K562 (cell line): ENCODE measurements around the gene CCDC138. TPM values are rescaled to one million over a fixed set of nuclear protein-coding genes. Genes with fewer than 3 reads are reported as not detected.

ENCODE experiments used
- ATAC-seq: fragments of 200-7000 bp; cut with Tn5 transposase; 3 replicates; pipeline ENCODE4 v1.9.1; 2020; ENCODE audit warnings: moderate library complexity
- BruUV-seq: library from RNA; stranded (reverse); fragments of 400-500 nt; replicated peaks from 2 replicates; lab custom pipeline; 2021; lab: Mats Ljungman, UMichigan
- CTCF ChIA-PET: fragments of 300-600 bp; formaldehyde crosslinking; extraction: SDS; loops from one replicate; lab custom pipeline; 2021; ENCODE audit warnings: low intra/inter-chr PET ratio; lab: Yijun Ruan, JAX
- POLR2A ChIA-PET: fragments of 300-600, 350-650 bp; sonication (Branson Sonifier 250); formaldehyde crosslinking; extraction: SDS; loops from one replicate; lab custom pipeline; 2021; ENCODE audit warnings: antibody characterized with exemption, inconsistent platforms; lab: Yijun Ruan, JAX
- DNase-seq, 4 experiments: peaks; one replicate each; pipeline versions ENCODE4 v3.0.0 to v3.0.0-alpha.2; 2011 to 2018; ENCODE audit warnings: low spot score in 3 of 4, mixed read lengths in 3 of 4; ENCODE audit errors: extremely low read depth in 1 of 4
- FAIRE-seq: peaks from 2 replicates; lab custom pipeline; 2011; peaks lifted over from hg19 to GRCh38; lab: Jason Lieb, UNC
- H2AFZ ChIP-seq: 2 replicates; pipeline ENCODE4 v1.6.0; 2011; ENCODE audit warnings: low read depth, low read length, control low read depth, inconsistent platforms
- H3K27ac ChIP-seq: fragments of 200-600 bp; 3 replicates; pipeline ENCODE4 v1.8.0; 2011; ENCODE audit warnings: low read depth, mild to moderate bottlenecking, control low read depth, inconsistent platforms, low read length, moderate library complexity, mixed read lengths; ENCODE audit errors: extremely low read depth
- H3K27me3 ChIP-seq, 2 experiments: fragments of 300-600 bp in 1 of 2; 2 replicates in 1 of 2; 3 replicates in 1 of 2; pipeline versions ENCODE4 v1.6.0 to v1.8.0; 2011; ENCODE audit warnings: inconsistent platforms in 2 of 2, low read length in 2 of 2, mild to moderate bottlenecking in 1 of 2, mixed read lengths in 1 of 2, moderate library complexity in 1 of 2; ENCODE audit not compliant: control insufficient read depth in 2 of 2, insufficient read depth in 2 of 2
- H3K36me3 ChIP-seq: fragments of 300-600 bp; 3 replicates; pipeline ENCODE4 v1.8.0; 2011; ENCODE audit warnings: mild to moderate bottlenecking, low read length, inconsistent platforms; ENCODE audit not compliant: control insufficient read depth, insufficient read depth
- H3K4me1 ChIP-seq, 2 experiments: fragments of 200-600 bp in 1 of 2; replicated peaks in 1 of 2; 2 replicates in 1 of 2; 3 replicates in 1 of 2; pipeline versions ENCODE4 v1.5.1 to v1.8.0; 2011; ENCODE audit warnings: inconsistent platforms in 2 of 2, low read length in 2 of 2, mild to moderate bottlenecking in 1 of 2, mixed read lengths in 1 of 2, moderate library complexity in 1 of 2; ENCODE audit not compliant: control insufficient read depth in 2 of 2, insufficient read depth in 2 of 2
- H3K4me2 ChIP-seq: 2 replicates; pipeline ENCODE4 v1.6.1; 2011; ENCODE audit warnings: low read length, control low read depth, inconsistent platforms, mixed read lengths; ENCODE audit not compliant: insufficient read depth
- H3K4me3 ChIP-seq: fragments of 200-600 bp; sonication (generic), shearing (Covaris generic); 2 replicates; pipeline ENCODE4 v1.5.1; 2016; ENCODE audit warnings: control low read depth, inconsistent platforms
- H3K79me2 ChIP-seq: fragments of 200-600 bp; 3 replicates; pipeline ENCODE4 v1.8.0; 2011; ENCODE audit warnings: low read length, inconsistent platforms; ENCODE audit not compliant: control insufficient read depth, insufficient read depth
- H3K9ac ChIP-seq, 2 experiments: 2 replicates each; pipeline versions ENCODE4 v1.6.0 to v1.6.1; 2011; ENCODE audit warnings: low read depth in 2 of 2, low read length in 2 of 2, control low read depth in 1 of 2, inconsistent platforms in 1 of 2, mild to moderate bottlenecking in 1 of 2, mixed read lengths in 1 of 2; ENCODE audit not compliant: insufficient read depth in 1 of 2
- H3K9me1 ChIP-seq: one replicate; pipeline ENCODE4 v1.6.0; 2011; ENCODE audit warnings: inconsistent platforms, mild to moderate bottlenecking, low read length, moderate library complexity; ENCODE audit not compliant: control insufficient read depth, insufficient read depth
- H3K9me3 ChIP-seq: replicated peaks from 2 replicates; pipeline ENCODE4 v1.5.1; 2011; ENCODE audit warnings: low read depth, low read length, inconsistent platforms; ENCODE audit not compliant: control insufficient read depth, insufficient read depth
- H4K20me1 ChIP-seq: replicated peaks from 2 replicates; pipeline ENCODE4 v1.6.1; 2011; ENCODE audit warnings: low read length, inconsistent platforms, mixed read lengths; ENCODE audit not compliant: control insufficient read depth, insufficient read depth
- COPS2 ChIP-seq: fragments of 450-650 bp; conservative IDR thresholded peaks from 2 replicates; pipeline ENCODE4 v1.6.1; 2016; ENCODE audit warnings: mild to moderate bottlenecking, moderate library complexity
- MYNN ChIP-seq, 2 experiments: sonication (generic); formaldehyde crosslinking in 1 of 2; IDR thresholded peaks; 2 replicates each; pipeline versions ENCODE4 v1.5.0 to v1.6.1; 2016 to 2020; ENCODE audit warnings: antibody characterized with exemption in 1 of 2, missing genetic modification reagents in 1 of 2
- RBM25 ChIP-seq: fragments of 200-400 bp; formaldehyde crosslinking; IDR thresholded peaks from 2 replicates; pipeline ENCODE4 v1.6.1; 2018; ENCODE audit warnings: low read length, low read depth, moderate library complexity; ENCODE audit not compliant: severe bottlenecking
- YY1 ChIP-seq, 3 experiments: IDR thresholded peaks; 2 replicates each; pipeline ENCODE4 v1.6.1; 2011; ENCODE audit warnings: low read length in 2 of 3, mild to moderate bottlenecking in 2 of 3, moderate library complexity in 2 of 3, borderline replicate concordance in 1 of 3, control low read depth in 1 of 3, low read depth in 1 of 3; ENCODE audit not compliant: insufficient read depth in 3 of 3, insufficient replicate concordance in 2 of 3, control insufficient read depth in 1 of 3, insufficient read length in 1 of 3; ENCODE audit errors: extremely low read depth in 1 of 3
- ZNF146 ChIP-seq: IDR thresholded peaks from one replicate; pipeline ENCODE4 v1.6.1; 2018; ENCODE audit warnings: missing compliant biosample characterization; ENCODE audit not compliant: unreplicated experiment
- WGBS: fragments of 100-300 bp; shearing (Covaris generic); methylation state at CpG from one replicate; pipeline ENCODE4 v1.1.6; 2016; ENCODE audit warnings: low coverage, mixed read lengths; ENCODE audit not compliant: insufficient coverage; ENCODE audit errors: missing lambda C conversion rate; 5-methylcytosine and 5-hydroxymethylcytosine counted together
- in situ Hi-C: fragments of 300-500 bp; cut with MboI; formaldehyde crosslinking; loops from 4 replicates; pipeline ENCODE4 v1.15.0; 2018; ENCODE audit warnings: inconsistent platforms, mixed read lengths
- intact Hi-C: fragments of 100-400 bp; cut with micrococcal nuclease; formaldehyde crosslinking; loops from 2 replicates; pipeline ENCODE4 v1.14.2; 2022
- polyA plus RNA-seq, 8 experiments: library from polyadenylated mRNA; depleted of rRNA in 4 of 8; stranded (reverse) in 5 of 8; unstranded in 3 of 8; fragments of >200 nt; fragmentation: Nextera tagmentation in 2 of 8; fragmentation: Illumina TruSeq in 1 of 8; extraction: Ambion mirVana in 2 of 8; extraction: Trizol in 1 of 8; gene quantifications; 2 replicates each; pipeline versions ENCODE4 v1.2.1 to v1.2.3, GENCODE V29; 2011 to 2014; ENCODE audit warnings: inconsistent platforms in 1 of 8, missing spikeins in 1 of 8
- total RNA-seq, 7 experiments: library from RNA; depleted of rRNA in 6 of 7; stranded (reverse); fragments of >200 nt in 6 of 7; fragmentation: Illumina TruSeq in 2 of 7; extraction: Trizol in 2 of 7; gene quantifications; 2 replicates each; pipeline versions ENCODE4 v1.2.1 to v1.2.3, GENCODE V29; 2011 to 2021; ENCODE audit warnings: low replicate concordance in 1 of 7
- TF ChIP-seq, protein P1 (sequence below): fragments of 450-650 bp; IDR thresholded peaks from one replicate; pipeline ENCODE4 v1.6.1; 2018; ENCODE audit warnings: mild to moderate bottlenecking, moderate library complexity; ENCODE audit not compliant: partially characterized antibody
- TF ChIP-seq, protein P2 (sequence below): fragments of 450-650 bp; conservative IDR thresholded peaks from 2 replicates; pipeline ENCODE4 v1.6.1; 2016; ENCODE audit warnings: missing genetic modification characterization, low read depth, mild to moderate bottlenecking, control low read depth, missing compliant biosample characterization
- TF ChIP-seq, protein P3 (sequence below), 2 experiments: fragments of 450-650 bp in 1 of 2; sonication (generic) in 1 of 2; formaldehyde crosslinking; conservative IDR thresholded peaks; 2 replicates each; pipeline versions ENCODE4 v1.4.0 to v1.8.1; 2020 to 2022; ENCODE audit warnings: mild to moderate bottlenecking in 1 of 2, missing genetic modification reagents in 1 of 2
- TF ChIP-seq, protein P4 (sequence below): fragments of 250-450 bp; sonication (Bioruptor Pico); IDR thresholded peaks from 2 replicates; pipeline ENCODE4 v1.5.1; 2021; ENCODE audit warnings: mild to moderate bottlenecking
- TF ChIP-seq, protein P5 (sequence below): sonication (generic); formaldehyde crosslinking; IDR thresholded peaks from 2 replicates; pipeline ENCODE4 v1.8.1; 2022; ENCODE audit warnings: missing genetic modification reagents

The CCDC138 gene
- total and polyA plus RNA-seq, 9 of the 15 experiments (the other 6 are each of a cell fraction or from before 2014, with no cell fraction given) = 17.5 to 44.6 (median 26.7) TPM

DNA sequence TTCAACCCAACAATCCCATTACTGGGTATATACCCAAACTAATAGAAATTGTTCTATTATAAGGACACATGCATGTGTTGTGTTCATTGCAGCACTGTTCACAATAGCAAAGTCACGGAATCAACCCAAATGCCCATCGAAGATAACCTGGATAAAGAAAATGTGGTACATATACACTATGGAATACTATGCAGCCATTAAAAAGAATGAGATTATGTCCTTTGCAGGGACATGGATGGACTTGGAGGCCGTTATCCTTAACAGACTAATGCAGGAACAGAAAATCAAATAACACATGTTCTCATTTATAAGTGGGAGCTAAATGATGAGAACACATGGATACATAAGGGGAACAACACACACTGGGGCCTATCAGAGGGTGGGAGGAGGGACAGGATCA, 65.8 kb downstream of the CCDC138 start:
- TF ChIP-seq, protein P1, sequence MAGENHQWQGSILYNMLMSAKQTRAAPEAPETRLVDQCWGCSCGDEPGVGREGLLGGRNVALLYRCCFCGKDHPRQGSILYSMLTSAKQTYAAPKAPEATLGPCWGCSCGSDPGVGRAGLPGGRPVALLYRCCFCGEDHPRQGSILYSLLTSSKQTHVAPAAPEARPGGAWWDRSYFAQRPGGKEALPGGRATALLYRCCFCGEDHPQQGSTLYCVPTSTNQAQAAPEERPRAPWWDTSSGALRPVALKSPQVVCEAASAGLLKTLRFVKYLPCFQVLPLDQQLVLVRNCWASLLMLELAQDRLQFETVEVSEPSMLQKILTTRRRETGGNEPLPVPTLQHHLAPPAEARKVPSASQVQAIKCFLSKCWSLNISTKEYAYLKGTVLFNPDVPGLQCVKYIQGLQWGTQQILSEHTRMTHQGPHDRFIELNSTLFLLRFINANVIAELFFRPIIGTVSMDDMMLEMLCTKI = no peak
- TF ChIP-seq, protein P2, sequence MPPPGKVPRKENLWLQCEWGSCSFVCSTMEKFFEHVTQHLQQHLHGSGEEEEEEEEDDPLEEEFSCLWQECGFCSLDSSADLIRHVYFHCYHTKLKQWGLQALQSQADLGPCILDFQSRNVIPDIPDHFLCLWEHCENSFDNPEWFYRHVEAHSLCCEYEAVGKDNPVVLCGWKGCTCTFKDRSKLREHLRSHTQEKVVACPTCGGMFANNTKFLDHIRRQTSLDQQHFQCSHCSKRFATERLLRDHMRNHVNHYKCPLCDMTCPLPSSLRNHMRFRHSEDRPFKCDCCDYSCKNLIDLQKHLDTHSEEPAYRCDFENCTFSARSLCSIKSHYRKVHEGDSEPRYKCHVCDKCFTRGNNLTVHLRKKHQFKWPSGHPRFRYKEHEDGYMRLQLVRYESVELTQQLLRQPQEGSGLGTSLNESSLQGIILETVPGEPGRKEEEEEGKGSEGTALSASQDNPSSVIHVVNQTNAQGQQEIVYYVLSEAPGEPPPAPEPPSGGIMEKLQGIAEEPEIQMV (tag) = no peak
- TF ChIP-seq, protein P3, sequence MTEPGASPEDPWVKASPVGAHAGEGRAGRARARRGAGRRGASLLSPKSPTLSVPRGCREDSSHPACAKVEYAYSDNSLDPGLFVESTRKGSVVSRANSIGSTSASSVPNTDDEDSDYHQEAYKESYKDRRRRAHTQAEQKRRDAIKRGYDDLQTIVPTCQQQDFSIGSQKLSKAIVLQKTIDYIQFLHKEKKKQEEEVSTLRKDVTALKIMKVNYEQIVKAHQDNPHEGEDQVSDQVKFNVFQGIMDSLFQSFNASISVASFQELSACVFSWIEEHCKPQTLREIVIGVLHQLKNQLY (CRISPR knock-in tag; conservative IDR thresholded peaks at IDR 0.05) = no peak
- TF ChIP-seq, protein P4, sequence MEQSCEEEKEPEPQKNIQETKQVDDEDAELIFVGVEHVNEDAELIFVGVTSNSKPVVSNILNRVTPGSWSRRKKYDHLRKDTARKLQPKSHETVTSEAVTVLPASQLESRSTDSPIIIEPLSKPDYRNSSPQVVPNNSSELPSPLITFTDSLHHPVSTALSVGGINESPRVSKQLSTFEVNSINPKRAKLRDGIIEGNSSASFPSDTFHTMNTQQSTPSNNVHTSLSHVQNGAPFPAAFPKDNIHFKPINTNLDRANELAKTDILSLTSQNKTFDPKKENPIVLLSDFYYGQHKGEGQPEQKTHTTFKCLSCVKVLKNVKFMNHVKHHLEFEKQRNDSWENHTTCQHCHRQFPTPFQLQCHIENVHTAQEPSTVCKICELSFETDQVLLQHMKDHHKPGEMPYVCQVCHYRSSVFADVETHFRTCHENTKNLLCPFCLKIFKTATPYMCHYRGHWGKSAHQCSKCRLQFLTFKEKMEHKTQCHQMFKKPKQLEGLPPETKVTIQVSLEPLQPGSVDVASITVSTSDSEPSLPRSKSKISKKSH = no peak
- no peak for TF ChIP-seq YY1 (IDR thresholded peaks at IDR 0.05; ENCODE audit: borderline replicate concordance in 1 of 3, control insufficient read depth in 1 of 3, extremely low read depth in 1 of 3, insufficient read depth in 3 of 3, insufficient read length in 1 of 3, insufficient replicate concordance in 2 of 3, low read depth in 1 of 3, low read length in 2 of 3)
- TF ChIP-seq COPS2 = no peak
- TF ChIP-seq ZNF146 = peak; percentile 69
- no peak for TF ChIP-seq MYNN (IDR thresholded peaks at IDR 0.05)
- no peak for TF ChIP-seq MYNN (CRISPR knock-in tag; IDR thresholded peaks at IDR 0.05)
- TF ChIP-seq, protein P5, sequence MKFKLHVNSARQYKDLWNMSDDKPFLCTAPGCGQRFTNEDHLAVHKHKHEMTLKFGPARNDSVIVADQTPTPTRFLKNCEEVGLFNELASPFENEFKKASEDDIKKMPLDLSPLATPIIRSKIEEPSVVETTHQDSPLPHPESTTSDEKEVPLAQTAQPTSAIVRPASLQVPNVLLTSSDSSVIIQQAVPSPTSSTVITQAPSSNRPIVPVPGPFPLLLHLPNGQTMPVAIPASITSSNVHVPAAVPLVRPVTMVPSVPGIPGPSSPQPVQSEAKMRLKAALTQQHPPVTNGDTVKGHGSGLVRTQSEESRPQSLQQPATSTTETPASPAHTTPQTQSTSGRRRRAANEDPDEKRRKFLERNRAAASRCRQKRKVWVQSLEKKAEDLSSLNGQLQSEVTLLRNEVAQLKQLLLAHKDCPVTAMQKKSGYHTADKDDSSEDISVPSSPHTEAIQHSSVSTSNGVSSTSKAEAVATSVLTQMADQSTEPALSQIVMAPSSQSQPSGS (CRISPR knock-in tag) = no peak
- TF ChIP-seq RBM25 = peak; percentile 27
- intact Hi-C loops (no loop called here), in situ Hi-C loops (no loop called here)
- Histone ChIP-seq H3K27me3 (no peaks in the 10 kb centered on the region), H3K9ac (no peak overlapping the region), H3K9me3 (no peaks in the 10 kb centered on the region), H3K36me3 (peaks cover 51% of the 10 kb centered on the region; the same call in 2 of the 3 replicates), H3K27ac (no peak overlapping the region), H3K9me1 (no peaks in the 10 kb centered on the region), H3K79me2 (no peaks in the 10 kb centered on the region), H4K20me1 (no peaks in the 10 kb centered on the region), H3K4me1 (no peaks in the 10 kb centered on the region), H3K4me3 (no peak overlapping the region), H2AFZ (no peak overlapping the region), H3K4me2 (no peak overlapping the region)
- CTCF ChIA-PET = no interaction called here
- POLR2A ChIA-PET = no interaction called here
- DNase-seq (no peak), FAIRE-seq (no peak), ATAC-seq (no peak)
- WGBS = 92% methylated on average over 3 of the region's 3 CpGs
- no TSS peak for BruUV-seq
